ENCODE data around the gene FAM90A1. TPM values are rescaled to one million over a fixed set of nuclear protein-coding genes. Genes with fewer than 3 reads are reported as not detected.
A peak's percentile ranks its signal among the peaks of the same experiment; 100 is the strongest.
"Not testable (repeated sequence)": the region's sequence is repeated elsewhere in the genome, so short reads cannot be mapped to it uniquely, and the experiment has no call there.

The FAM90A1 gene
- total and polyA plus RNA-seq, 8 donors: 0.39 to 3.7 (median 2.6) TPM

DNA sequence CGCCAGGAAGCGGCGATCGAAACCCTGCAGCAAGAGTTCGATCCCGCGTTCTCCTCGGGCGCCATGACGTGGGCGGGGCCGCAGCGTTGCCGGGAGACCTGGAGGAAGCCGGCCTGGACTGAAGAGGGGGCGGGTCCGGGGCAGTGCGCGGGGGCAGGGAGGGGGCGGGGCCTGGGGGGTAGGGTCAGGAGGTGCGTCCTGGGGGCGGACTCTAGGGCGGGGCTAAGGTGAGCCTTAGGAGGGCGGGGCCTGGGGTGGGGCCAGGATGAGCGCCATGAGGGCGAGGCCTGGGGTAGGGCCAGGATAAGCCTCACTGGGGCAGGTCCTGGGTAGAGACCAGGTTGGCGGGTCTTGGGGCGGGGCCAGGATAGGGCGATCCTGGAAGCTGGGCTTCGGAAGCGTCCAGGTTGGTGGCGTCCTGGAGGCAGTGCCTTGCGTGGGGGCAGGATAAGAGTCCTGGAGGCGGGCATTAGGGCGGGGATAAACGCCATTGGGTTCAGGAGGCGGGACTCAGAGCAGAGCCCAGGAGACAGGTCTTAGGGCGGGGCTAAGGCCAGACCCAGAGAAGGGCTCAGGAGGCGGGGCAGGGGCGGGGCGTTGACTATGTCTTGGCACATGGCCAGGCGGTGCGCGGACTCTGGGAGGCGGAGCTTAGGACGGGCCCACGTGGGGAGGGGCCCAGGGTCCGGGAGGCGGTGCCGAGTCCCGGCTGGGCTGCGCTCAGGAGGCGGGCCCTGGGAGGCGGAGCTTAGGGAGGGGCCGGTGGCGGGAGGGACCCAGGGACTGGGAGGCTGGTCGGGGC lies 15.7 kb upstream of the FAM90A1 start:
- H3K36me3 ChIP-seq; H3K9me3 ChIP-seq; intact Hi-C loops (cut with DNase I); H3K27me3 ChIP-seq: not testable (repeated sequence)
- ATAC-seq: peak; percentile 100
- Histone ChIP-seq H3K4me3 (peak overlapping the region; percentile 54 to 84), H3K27ac (peak overlapping the region; percentile 72 to 83), H3K4me1 (peaks cover 0 to 14% of the 10 kb centered on the region in 2 donors)
- peak; percentile 92 to 100 (median 98) for DNase-seq

DNA sequence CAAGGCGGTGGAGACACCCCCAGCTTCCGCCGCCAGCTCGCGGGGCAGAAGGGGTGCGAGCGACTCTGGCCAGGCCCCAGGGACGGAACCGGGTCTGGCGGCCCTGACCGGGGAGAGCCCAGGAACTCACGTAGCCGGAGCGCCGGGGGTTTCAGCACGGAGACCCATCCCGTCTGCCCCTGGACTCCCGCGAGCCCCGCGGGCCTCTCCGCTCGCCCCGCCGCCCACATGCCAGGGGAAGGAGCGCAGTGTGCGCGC lies 15.1 kb upstream of the FAM90A1 start:
- peak overlapping the region; percentile 54 to 84 for H3K4me3 ChIP-seq
- H3K36me3 ChIP-seq; ATAC-seq; H3K9me3 ChIP-seq; intact Hi-C loops (cut with DNase I); H3K27me3 ChIP-seq: not testable (repeated sequence)
- H3K27ac ChIP-seq: peak overlapping the region; percentile 48 to 83
- DNase-seq: peak in 1 of 4 donors; percentile 30
- H3K4me1 ChIP-seq: peaks cover 0 to 14% of the 10 kb centered on the region in 2 donors

DNA sequence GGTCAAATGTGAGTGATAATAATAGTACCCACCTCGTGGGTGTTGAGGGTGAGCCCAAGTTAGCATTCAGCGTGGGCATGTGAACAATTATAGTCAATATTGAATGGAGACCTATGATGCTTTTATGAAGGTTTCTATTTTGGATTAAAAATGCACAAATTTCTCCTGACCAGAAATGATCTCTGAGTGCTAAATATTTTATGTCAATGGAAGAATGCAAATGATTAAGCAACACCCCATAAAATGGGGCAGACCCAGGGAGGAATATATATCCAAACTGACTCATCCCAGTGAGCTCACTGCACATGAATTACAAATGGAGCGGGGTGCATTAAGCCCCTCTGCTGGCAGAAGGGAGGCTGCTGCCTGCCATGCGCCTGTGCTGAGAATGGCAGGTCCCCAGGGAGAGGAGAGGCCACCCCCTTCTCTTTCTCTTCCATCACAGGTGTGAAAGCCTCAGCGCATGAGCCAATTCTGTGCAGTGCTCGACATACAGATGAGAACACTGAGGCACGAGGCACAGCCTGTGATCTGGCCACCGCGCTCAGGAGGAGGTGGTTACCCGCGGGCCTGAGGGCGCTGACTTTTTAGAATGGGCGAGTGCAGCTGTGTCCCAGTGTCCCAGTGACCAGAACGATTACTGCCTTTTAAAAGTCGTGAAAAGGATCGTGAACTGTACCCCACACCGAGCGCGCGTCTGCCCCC lies 14.7 kb upstream of the FAM90A1 start:
- ATAC-seq; H3K36me3 ChIP-seq; H3K9me3 ChIP-seq; intact Hi-C loops (cut with DNase I); H3K27me3 ChIP-seq: not testable (repeated sequence)
- Histone ChIP-seq H3K4me3 (peak overlapping the region; percentile 54 to 84), H3K4me1 (peaks cover 0 to 14% of the 10 kb centered on the region in 2 donors), H3K27ac (peak overlapping the region; percentile 48 to 83)
- DNase-seq: peak in 1 of 4 donors; percentile 48

DNA sequence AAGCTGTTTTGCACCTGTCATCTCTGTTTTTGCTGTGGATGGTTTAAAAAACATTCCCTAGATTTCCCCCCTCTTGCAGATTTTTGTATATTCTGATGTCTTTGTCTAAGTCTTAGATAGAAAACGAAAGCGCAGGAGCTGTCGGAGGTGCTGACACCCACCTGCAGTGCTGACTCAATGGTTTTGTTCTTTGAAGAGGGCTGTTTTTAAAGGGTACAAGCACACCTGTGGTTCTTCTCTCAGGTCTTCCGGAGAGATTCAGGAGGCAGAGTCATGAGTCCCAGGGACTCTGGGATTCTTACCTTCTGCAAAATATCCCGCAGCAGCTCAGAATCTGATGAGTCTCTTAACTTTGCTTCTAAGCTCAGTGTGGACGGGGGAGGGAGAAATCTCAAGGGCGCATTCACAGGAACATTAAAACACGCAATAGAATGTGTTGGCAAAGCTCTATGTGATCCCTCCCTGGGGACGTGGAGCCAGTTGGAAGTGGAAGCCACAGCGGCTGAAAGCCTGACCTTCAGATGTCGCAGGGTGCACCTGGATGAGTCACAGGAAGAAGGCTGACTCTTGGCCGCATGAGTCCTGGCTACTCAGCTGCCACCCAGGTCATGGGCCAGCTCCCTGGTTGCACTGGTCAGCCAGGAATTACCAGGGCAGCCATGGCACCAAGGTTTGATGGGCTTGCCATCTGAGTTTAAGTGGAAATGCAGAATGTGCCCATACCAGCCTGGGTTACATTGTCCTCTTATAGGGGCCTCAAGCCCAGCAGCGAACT lies 13.1 kb upstream of the FAM90A1 start:
- H3K27me3 ChIP-seq; H3K27ac ChIP-seq; H3K4me3 ChIP-seq; DNase-seq; H3K9me3 ChIP-seq; intact Hi-C loops (cut with DNase I); H3K36me3 ChIP-seq; ATAC-seq: not testable (repeated sequence)
- H3K4me1 ChIP-seq: peaks cover 0 to 14% of the 10 kb centered on the region in 2 donors

DNA sequence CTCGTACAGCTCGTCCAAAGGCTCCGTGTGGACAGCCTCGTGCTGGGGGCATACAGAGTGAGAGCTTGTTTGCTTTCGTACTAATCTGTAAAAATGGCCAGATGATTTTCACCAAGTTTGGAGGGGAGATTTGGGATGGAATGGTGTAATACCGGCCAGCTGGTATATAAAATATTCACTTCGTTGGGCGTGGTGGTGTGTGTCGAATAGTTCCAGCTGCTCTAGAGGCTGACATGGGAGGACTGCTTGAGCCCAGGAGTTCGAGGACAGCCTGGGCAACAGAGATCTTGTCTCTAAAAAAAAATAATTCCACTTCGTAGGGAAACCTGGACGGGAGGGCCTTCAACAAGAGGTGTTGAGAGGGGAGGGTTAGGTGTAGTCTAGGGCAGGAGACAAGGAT lies 9.6 kb upstream of the FAM90A1 start:
- intact Hi-C loops (cut with DNase I); ATAC-seq; H3K27me3 ChIP-seq; H3K36me3 ChIP-seq; H3K4me3 ChIP-seq; H3K9me3 ChIP-seq; H3K27ac ChIP-seq; H3K4me1 ChIP-seq: not testable (repeated sequence)
- peak in 2 of 4 donors; percentile 57 to 78 for DNase-seq

DNA sequence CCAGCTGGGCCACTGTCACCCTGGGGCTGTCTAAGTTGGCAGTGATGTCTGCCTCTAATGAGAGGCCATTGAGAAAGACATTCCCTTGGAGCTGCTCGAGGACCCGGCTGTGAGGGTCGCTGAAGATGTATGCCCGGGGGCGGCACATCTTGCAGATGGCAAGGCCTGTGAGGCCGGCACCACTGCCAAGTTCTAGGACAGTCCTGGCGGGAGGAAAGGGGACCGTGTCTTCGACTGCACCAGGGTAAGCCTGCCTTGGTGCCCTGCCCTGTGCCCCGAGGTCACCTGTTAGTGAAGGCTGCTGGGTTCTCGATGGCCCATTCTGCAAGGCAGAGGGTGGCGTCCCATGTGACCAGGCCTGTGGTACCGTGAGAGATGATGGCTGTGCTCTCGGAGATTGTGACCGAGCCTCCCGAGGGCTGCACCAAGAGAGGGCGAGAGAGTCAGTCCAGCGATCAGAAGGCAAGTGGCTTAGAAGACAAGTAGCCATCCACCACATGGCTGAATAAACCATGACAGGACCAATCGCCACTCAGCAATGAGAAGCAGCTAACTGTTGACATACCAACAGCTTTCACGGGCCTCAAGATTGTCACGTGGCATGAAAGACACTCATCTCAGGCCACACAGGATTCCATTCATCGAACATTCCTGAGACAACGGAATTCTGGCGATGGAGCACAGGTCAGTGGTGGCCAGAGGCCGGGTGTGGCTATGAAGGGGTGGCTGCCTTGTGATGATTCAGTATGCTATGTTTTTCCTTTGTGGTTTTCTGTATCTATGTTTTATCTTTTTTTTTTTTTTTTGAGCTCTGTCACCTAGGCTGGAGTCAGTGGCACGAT lies 8.1 kb upstream of the FAM90A1 start:
- ATAC-seq; H3K27me3 ChIP-seq; intact Hi-C loops (cut with DNase I); H3K36me3 ChIP-seq; H3K4me1 ChIP-seq; H3K27ac ChIP-seq; DNase-seq; H3K4me3 ChIP-seq; H3K9me3 ChIP-seq: not testable (repeated sequence)

DNA sequence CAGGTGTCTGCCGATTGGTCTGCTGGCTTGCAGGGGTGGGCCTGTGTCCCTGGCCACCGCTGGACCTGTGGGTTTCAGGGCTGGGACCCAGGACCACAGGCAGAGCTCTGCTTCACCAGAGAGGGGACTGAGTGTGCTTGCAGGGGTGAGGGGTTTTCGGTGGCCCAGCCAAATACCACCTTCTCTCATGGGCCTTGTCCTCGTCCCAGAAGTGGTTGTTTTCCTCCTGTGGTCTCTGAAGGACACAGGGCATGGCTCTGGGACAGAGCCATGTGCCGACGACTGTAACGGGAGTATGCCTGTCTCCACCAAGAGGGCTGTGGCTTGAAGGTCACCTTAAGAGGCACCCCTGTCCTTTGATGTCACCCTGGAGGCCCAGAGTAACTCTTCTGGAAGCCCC lies 7.3 kb upstream of the FAM90A1 start:
- H3K4me3 ChIP-seq; H3K4me1 ChIP-seq; DNase-seq; H3K27me3 ChIP-seq; ATAC-seq; H3K9me3 ChIP-seq; intact Hi-C loops (cut with DNase I); H3K27ac ChIP-seq; H3K36me3 ChIP-seq: not testable (repeated sequence)

DNA sequence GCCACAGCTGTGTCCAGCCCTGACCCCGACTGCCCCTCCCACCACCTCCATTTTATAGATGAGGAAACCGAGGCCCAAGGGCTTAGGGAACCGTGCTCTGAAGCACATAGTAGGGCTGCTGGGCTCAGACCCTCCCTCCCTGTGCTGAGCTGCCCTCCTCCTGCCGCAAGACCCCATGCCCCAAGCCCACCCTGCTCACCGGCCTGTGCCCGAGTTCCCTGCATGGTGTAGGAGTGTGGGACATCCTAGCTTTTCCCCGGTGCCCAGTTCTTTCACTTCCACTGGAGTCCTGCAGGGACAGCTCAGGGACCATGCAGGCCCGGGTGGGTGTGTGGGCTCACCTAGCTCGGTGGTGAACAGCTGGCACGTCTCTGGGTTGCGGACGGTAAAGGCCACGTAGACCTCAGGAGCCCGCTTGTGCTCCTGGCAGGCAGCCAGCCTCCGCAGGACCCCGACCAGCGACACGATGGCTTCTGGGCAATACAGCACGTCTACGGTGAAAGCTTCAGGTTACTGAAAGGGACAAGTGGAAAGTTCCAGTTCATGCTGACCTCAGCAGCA lies 6.6 kb upstream of the FAM90A1 start:
- ATAC-seq; intact Hi-C loops (cut with DNase I); DNase-seq; H3K4me1 ChIP-seq; H3K36me3 ChIP-seq; H3K27me3 ChIP-seq; H3K27ac ChIP-seq; H3K9me3 ChIP-seq; H3K4me3 ChIP-seq: not testable (repeated sequence)

DNA sequence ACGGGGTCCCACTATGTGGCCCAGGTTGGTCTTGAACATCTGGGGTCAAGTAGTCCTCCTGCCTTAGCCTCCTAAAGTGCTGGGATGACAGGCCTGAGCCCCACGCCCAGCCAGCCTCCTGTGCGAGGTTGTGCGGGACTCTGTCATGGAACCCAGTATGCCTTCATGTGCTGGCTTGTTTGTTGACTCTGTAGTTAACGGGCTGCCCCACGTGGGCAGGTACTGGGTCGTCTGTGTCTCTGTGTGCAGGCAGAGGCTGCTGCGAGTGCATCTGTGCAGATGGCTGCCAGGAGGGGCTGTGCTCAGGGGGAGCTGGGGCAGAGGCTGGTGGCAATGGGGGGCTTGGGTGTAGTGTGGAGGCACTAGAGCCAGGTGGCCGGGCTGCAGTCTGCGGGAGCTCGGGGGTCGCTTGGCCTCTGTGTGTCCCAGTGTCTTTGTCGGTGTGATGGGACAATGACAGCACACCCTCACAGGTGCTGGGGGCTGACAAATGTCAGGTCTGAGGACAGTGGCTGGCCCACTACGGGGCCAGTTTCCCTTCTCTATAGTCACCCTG lies 6.0 kb upstream of the FAM90A1 start:
- H3K4me3 ChIP-seq; H3K4me1 ChIP-seq; H3K9me3 ChIP-seq; H3K27ac ChIP-seq; H3K36me3 ChIP-seq; ATAC-seq; intact Hi-C loops (cut with DNase I); H3K27me3 ChIP-seq; DNase-seq: not testable (repeated sequence)

Data from left lung (tissue), 10 donors.